ENCODE measurements around the gene HCLS1. TPM values are rescaled to one million over a fixed set of nuclear protein-coding genes. Genes with fewer than 3 reads are reported as not detected.

Gene HCLS1
- total RNA-seq, 1 experiment from 2014 or later: 1.2 TPM

- no peak overlapping the region for H3K4ac ChIP-seq (ENCODE audit: low read depth, low read length)
- H3K23me2 ChIP-seq (ENCODE audit: insufficient read length, low read depth, low read length, poor library complexity, severe bottlenecking): no peaks in the 10 kb centered on the region
- no peak overlapping the region for H2AK5ac ChIP-seq (ENCODE audit: insufficient read length, low read length)
- no peak overlapping the region for H4K5ac ChIP-seq (ENCODE audit: insufficient read length, low read depth, low read length)
- H3K27me3 ChIP-seq (ENCODE audit: insufficient read depth, low read length): no peaks in the 10 kb centered on the region
- no peaks in the 10 kb centered on the region for H3K27me3 Mint-ChIP-seq (ENCODE audit: low read depth)
- no peak overlapping the region for H2BK5ac ChIP-seq (ENCODE audit: insufficient read length, low read length)
- no peak overlapping the region for H3T11ph ChIP-seq (ENCODE audit: low read length)
- H2BK15ac ChIP-seq (ENCODE audit: low read depth, low read length): no peak overlapping the region
- no peak overlapping the region for H4K8ac ChIP-seq (replicated peaks; ENCODE audit: insufficient read length, low read depth, low read length)
- no peaks in the 10 kb centered on the region for H3K36me3 Mint-ChIP-seq (ENCODE audit: insufficient read depth in 1 of 3, low read depth in 3 of 3)
- H3K79me2 ChIP-seq (ENCODE audit: insufficient read depth, low read length): no peaks in the 10 kb centered on the region
- no peaks in the 10 kb centered on the region for H4K20me1 ChIP-seq (ENCODE audit: control insufficient read depth, insufficient read depth, insufficient read length)
- H3K4me1 Mint-ChIP-seq: no peaks in the 10 kb centered on the region
- H2AFZ ChIP-seq (ENCODE audit: low read length): no peak overlapping the region
- no peak overlapping the region for H4K91ac ChIP-seq (ENCODE audit: insufficient read length, low read depth, low read length)
- H3K9me3 ChIP-seq (ENCODE audit: control insufficient read depth, low read depth, low read length): no peaks in the 10 kb centered on the region
- no peak overlapping the region for H3K23ac ChIP-seq (ENCODE audit: insufficient read length, low read depth, low read length)
- no peak for TF ChIP-seq CTCF (conservative IDR thresholded peaks at IDR 0.05)
- H3K4me2 ChIP-seq (ENCODE audit: insufficient read depth, insufficient read length, low read length): no peak overlapping the region
- H3K9me3 Mint-ChIP-seq: peaks cover 3 to 10% of the 10 kb centered on the region in 2 experiments; a peak in 3 of 5 replicates
- no peak for DNase-seq
- no peaks in the 10 kb centered on the region for H3K79me1 ChIP-seq (ENCODE audit: insufficient read depth, low read depth, low read length, poor library complexity, severe bottlenecking)
- no peak overlapping the region for H3K9ac ChIP-seq (ENCODE audit: extremely low read depth, insufficient read length, low read length)
- H3K14ac ChIP-seq (ENCODE audit: insufficient read depth, low read length): no peak overlapping the region
- H3K56ac ChIP-seq (ENCODE audit: insufficient read length, low read depth, low read length): no peak overlapping the region
- H3K4me1 ChIP-seq (ENCODE audit: insufficient read depth, low read length): no peaks in the 10 kb centered on the region
- no peak overlapping the region for H3K27ac ChIP-seq (ENCODE audit: insufficient read length, low read depth, low read length)
- H2BK20ac ChIP-seq (ENCODE audit: low read depth, low read length, poor library complexity, severe bottlenecking): no peak overlapping the region
- H2BK120ac ChIP-seq (ENCODE audit: low read depth, low read length, poor library complexity, severe bottlenecking): no peak overlapping the region
- no peak overlapping the region for H2BK12ac ChIP-seq (ENCODE audit: insufficient read length, low read depth, low read length)
- peak overlapping the region in 1 of 3 experiments; percentile 82; a peak in 3 of 7 replicates for H3K27ac Mint-ChIP-seq
- no peak overlapping the region for H3K18ac ChIP-seq (ENCODE audit: insufficient read length, low read depth, low read length)
- H3K4me3 Mint-ChIP-seq: no peak overlapping the region
Measured at GRCh38 chr3:121651684-121652083, 9.0 kb downstream of the HCLS1 start.

All from H9 (cell line).